Endothelial cell of umbilical vein (primary cell): Measurements from ENCODE around the gene ESYT3.

ENCODE experiments used
- EZH2 ChIP-seq: IDR thresholded peaks from 2 replicates; pipeline ENCODE4 v1.6.1; 2012; ENCODE audit warnings: borderline replicate concordance, low read depth, mild to moderate bottlenecking, moderate library complexity, low read length, inconsistent platforms; ENCODE audit not compliant: severe bottlenecking
- GATA2 ChIP-seq: IDR thresholded peaks from 2 replicates; pipeline ENCODE4 v1.7.0; 2011; ENCODE audit warnings: low read depth, mild to moderate bottlenecking, moderate library complexity, mixed read lengths, low read length; ENCODE audit not compliant: insufficient read length, insufficient read depth
- POLR2AphosphoS5 ChIP-seq: IDR thresholded peaks from 2 replicates; pipeline ENCODE4 v1.6.1; 2012; ENCODE audit warnings: low read depth, mild to moderate bottlenecking, control low read depth, low read length, moderate library complexity; ENCODE audit not compliant: insufficient read depth
- TF ChIP-seq, protein P1 (sequence below), 2 donors: IDR thresholded peaks; 1 replicate in 1 of 2; 2 replicates in 1 of 2; pipeline ENCODE4 v1.5.1; 2011; ENCODE audit warnings: low read length in 2 of 2, mild to moderate bottlenecking in 2 of 2, moderate library complexity in 2 of 2, control low read depth in 1 of 2, inconsistent platforms in 1 of 2, low read depth in 1 of 2; ENCODE audit not compliant: insufficient read depth in 1 of 2; ENCODE audit errors: extremely low read depth in 1 of 2
- TF ChIP-seq, protein P2 (sequence below): IDR thresholded peaks from 2 replicates; pipeline ENCODE4 v1.6.1; 2011; ENCODE audit not compliant: insufficient read depth, insufficient read length

DNA sequence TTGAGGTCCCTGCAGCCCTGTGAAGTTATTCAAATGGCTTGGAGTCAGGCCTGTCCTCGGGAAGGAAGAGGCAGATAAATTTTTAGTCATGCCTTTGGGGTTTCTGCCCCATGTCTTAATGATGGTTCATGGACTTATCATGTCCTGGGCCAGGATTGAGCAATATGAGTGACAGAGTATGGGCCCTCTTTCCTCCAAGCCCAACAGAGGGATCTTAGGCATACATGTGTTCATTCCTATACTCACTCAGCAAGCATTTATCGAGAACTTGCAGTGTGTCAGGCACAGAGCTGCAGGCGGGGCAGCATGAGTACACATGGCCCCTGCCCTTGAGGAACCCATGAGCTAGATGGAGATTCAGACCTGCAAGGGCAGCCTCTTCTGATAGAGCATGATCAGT is 6.2 kb downstream of the ESYT3 start:
- TF ChIP-seq, protein P1, sequence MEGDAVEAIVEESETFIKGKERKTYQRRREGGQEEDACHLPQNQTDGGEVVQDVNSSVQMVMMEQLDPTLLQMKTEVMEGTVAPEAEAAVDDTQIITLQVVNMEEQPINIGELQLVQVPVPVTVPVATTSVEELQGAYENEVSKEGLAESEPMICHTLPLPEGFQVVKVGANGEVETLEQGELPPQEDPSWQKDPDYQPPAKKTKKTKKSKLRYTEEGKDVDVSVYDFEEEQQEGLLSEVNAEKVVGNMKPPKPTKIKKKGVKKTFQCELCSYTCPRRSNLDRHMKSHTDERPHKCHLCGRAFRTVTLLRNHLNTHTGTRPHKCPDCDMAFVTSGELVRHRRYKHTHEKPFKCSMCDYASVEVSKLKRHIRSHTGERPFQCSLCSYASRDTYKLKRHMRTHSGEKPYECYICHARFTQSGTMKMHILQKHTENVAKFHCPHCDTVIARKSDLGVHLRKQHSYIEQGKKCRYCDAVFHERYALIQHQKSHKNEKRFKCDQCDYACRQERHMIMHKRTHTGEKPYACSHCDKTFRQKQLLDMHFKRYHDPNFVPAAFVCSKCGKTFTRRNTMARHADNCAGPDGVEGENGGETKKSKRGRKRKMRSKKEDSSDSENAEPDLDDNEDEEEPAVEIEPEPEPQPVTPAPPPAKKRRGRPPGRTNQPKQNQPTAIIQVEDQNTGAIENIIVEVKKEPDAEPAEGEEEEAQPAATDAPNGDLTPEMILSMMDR (IDR thresholded peaks at IDR 0.05; ENCODE audit: extremely low read depth in 1 of 2, insufficient read depth in 1 of 2, low read depth in 1 of 2, low read length in 2 of 2), result no peak
- TF ChIP-seq EZH2, result no peak
- no peak for TF ChIP-seq POLR2AphosphoS5
- TF ChIP-seq, protein P2, sequence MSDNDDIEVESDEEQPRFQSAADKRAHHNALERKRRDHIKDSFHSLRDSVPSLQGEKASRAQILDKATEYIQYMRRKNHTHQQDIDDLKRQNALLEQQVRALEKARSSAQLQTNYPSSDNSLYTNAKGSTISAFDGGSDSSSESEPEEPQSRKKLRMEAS, result no peak
- TF ChIP-seq GATA2, result no peak
